Measurements from ENCODE around the gene BAZ1A. TPM values are rescaled to one million over a fixed set of nuclear protein-coding genes. Genes with fewer than 3 reads are reported as not detected.
A peak's percentile ranks its signal among the peaks of the same experiment; 100 is the strongest.

Gene BAZ1A
- total RNA-seq, 6 experiments from 2014 or later = 23.1 to 29.5 (median 26.6) TPM

GRCh38 chr14:34883954-34884353 is 8.8 kb upstream of the BAZ1A start:
- H3K4me3 Mint-ChIP-seq = no peak overlapping the region
- no peaks in the 10 kb centered on the region for H3K36me3 Mint-ChIP-seq (ENCODE audit: low read depth)
- no peaks in the 10 kb centered on the region for H3K9me3 Mint-ChIP-seq
- DNase-seq = no peak
- TF ChIP-seq CTCF (IDR thresholded peaks at IDR 0.05) = no peak
- H3K27me3 Mint-ChIP-seq (ENCODE audit: insufficient read depth) = no peaks in the 10 kb centered on the region
- H3K4me1 Mint-ChIP-seq (ENCODE audit: low read depth) = no peaks in the 10 kb centered on the region
- H3K27ac Mint-ChIP-seq = no peak overlapping the region

DNA sequence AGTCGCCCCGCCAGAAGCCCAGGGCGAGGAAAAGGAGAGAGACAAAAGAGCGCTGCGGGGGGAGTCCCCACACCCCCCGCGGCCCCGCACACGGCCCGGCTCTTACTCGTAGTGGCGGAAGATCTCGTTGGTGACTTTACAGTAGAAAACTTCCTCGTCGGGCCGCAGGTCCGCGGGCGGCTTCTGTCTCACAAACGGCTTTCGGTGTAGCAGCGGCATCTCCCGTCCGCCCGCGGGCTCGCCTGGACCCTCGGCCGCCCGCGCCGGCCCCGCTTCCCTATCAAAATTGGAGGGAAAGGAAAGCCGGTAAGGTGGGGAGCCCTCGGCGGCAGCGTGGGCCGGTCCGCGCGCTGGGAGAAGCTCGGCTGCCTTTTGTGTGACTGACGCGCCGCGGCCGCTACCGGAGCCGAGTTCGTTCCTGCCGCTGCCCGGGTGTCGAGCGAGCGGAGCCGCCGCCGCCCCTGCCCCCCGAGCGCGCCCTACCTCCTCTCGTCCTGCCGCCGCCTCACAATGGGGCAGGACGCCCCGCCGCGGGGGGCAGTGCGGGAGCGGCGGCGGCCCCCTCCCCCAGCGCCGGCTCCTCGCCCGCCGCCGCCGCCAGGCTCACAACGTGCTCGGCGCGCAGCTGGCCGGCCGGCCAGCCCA is 652 bp downstream of the BAZ1A start:
- DNase-seq = peak; percentile 31
- no peak for TF ChIP-seq CTCF (IDR thresholded peaks at IDR 0.05)
- peak overlapping the region; percentile 94 for H3K27ac Mint-ChIP-seq
- peak overlapping the region; percentile 96 for H3K4me3 Mint-ChIP-seq
- H3K9me3 Mint-ChIP-seq = no peaks in the 10 kb centered on the region
- peaks cover 2% of the 10 kb centered on the region; the same call in 1 of the 2 replicates for H3K27me3 Mint-ChIP-seq (ENCODE audit: insufficient read depth)
- H3K36me3 Mint-ChIP-seq (ENCODE audit: low read depth) = no peaks in the 10 kb centered on the region
- H3K4me1 Mint-ChIP-seq (ENCODE audit: low read depth) = peaks cover 33% of the 10 kb centered on the region

DNA sequence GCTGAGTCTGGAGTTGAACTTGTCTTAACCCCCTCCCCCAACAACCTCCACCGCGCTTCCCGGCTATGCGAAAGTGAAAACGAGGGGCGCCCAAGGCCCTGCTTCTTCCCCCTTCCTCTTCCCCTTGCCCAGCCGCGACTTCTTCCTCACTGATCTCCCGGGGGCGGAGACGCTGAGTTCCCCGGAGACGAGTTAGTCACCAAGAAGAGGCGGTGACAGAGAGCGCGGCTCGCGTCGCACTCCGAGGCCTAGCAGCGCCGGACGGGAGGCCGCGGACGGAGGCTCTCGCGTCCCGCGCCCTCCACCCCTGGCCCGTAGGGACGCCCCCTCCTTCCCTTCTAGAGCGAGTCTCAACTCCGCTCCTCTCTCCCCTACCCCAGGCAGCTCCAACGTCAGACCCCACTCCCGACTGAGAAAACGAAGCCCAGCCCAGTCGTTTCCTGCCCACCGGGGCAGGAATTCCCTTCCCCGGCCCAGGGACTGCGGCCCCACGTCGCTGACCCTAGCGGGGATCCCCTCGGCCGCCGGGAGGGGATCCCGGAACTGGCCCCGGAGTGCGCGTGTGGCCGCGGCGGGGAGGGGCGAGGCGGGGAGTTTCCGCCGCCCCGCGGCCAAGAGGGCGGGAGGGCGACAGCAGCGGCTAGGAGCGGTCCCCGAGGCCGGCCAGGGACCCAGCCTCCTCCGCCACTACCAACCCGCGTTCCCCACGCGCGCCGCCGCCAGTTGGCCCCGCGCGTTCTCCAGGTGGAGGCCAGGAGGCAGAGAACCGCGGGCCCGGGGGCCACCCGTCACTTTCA is 1.4 kb downstream of the BAZ1A start:
- Mint-ChIP-seq H3K9me3 (no peaks in the 10 kb centered on the region), H3K27ac (peak overlapping the region; percentile 94), H3K36me3 (ENCODE audit: low read depth) (no peaks in the 10 kb centered on the region), H3K27me3 (ENCODE audit: insufficient read depth) (peaks cover 2% of the 10 kb centered on the region; the same call in 1 of the 2 replicates), H3K4me1 (ENCODE audit: low read depth) (peaks cover 33% of the 10 kb centered on the region), H3K4me3 (peak overlapping the region; percentile 93)
- peak; percentile 8 for TF ChIP-seq CTCF (IDR thresholded peaks at IDR 0.05)
- no peak for DNase-seq

- Mint-ChIP-seq H3K4me3 (peak overlapping the region; percentile 93), H3K4me1 (ENCODE audit: low read depth) (peaks cover 33% of the 10 kb centered on the region), H3K27me3 (ENCODE audit: insufficient read depth) (peaks cover 2% of the 10 kb centered on the region; the same call in 1 of the 2 replicates), H3K27ac (peak overlapping the region; percentile 94), H3K9me3 (no peaks in the 10 kb centered on the region), H3K36me3 (ENCODE audit: low read depth) (peaks cover 7% of the 10 kb centered on the region; the same call in 1 of the 2 replicates)
- DNase-seq = peak; percentile 63
- no peak for TF ChIP-seq CTCF (IDR thresholded peaks at IDR 0.05)
Measured at GRCh38 chr14:34872822-34873588, 2.2 kb downstream of the BAZ1A start.

DNA sequence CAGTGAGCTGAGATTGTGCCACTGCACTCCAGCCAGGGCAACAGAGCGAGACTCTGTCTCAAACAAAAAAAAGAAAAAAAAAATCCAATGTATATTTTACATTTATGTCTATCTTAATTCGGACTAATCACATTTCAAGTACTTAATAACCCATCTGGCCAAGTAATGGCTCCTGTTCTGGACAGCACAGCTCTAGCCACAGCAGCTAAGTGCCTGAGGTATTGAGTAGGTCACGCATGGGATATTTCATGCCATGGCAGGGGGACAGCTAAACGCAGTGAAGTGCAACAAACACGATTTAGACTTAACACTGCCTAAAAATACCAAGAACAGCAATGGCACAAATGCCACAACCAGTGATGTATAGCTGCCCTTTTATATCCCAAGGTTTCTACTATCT is 8.0 kb downstream of the BAZ1A start:
- Mint-ChIP-seq H3K27me3 (ENCODE audit: insufficient read depth) (no peaks in the 10 kb centered on the region), H3K36me3 (ENCODE audit: low read depth) (peaks cover 7% of the 10 kb centered on the region), H3K27ac (no peak overlapping the region; the same call in 1 of the 2 replicates), H3K4me1 (ENCODE audit: low read depth) (peaks cover 18% of the 10 kb centered on the region), H3K4me3 (no peak overlapping the region), H3K9me3 (no peaks in the 10 kb centered on the region)
- TF ChIP-seq CTCF (IDR thresholded peaks at IDR 0.05) = no peak
- no peak for DNase-seq
